ENCODE results near the gene GALNT16.

Gene GALNT16

GRCh38 chr14:69363964-69364363 lies 104.0 kb downstream of the GALNT16 start:
- TF ChIP-seq CTCF (conservative IDR thresholded peaks at IDR 0.05; ENCODE audit: low read length), result no peak
- no peak overlapping the region for H3K4me3 ChIP-seq (ENCODE audit: low read length)
- no peak for DNase-seq (ENCODE audit: low read depth)

GRCh38 chr14:69364378-69364777 lies 104.4 kb downstream of the GALNT16 start:
- TF ChIP-seq CTCF (conservative IDR thresholded peaks at IDR 0.05; ENCODE audit: low read length), result no peak
- DNase-seq (ENCODE audit: low read depth), result no peak
- no peak overlapping the region for H3K4me3 ChIP-seq (ENCODE audit: low read length)

GRCh38 chr14:69366069-69366468 lies 106.1 kb downstream of the GALNT16 start:
- TF ChIP-seq CTCF (conservative IDR thresholded peaks at IDR 0.05; ENCODE audit: low read length), result no peak
- no peak overlapping the region for H3K4me3 ChIP-seq (ENCODE audit: low read length)
- no peak for DNase-seq (ENCODE audit: low read depth)

GRCh38 chr14:69366761-69367160 lies 106.8 kb downstream of the GALNT16 start:
- TF ChIP-seq CTCF (conservative IDR thresholded peaks at IDR 0.05; ENCODE audit: low read length), result no peak
- H3K4me3 ChIP-seq (ENCODE audit: low read length), result no peak overlapping the region
- DNase-seq (ENCODE audit: low read depth), result no peak

DNA sequence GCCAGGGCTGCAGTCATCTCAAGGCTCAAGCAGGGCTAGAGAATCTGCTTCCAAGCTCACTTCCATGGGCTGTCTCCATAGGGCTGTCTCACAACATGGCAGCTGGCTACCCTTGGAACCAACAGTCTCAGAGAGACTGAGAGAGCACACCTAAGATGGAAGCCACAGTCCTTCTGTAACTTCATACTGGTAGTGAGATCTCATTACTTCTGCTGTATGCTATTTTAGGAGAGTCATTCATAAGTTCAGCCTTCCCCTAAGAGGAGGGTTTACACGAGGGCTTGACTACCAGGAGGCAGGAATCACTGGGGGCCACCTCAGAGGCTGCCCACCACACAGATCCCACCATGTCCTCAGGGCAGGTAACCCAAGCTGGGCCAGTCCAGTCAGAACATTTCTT lies 108.4 kb downstream of the GALNT16 start:
- no peak for TF ChIP-seq CTCF (conservative IDR thresholded peaks at IDR 0.05; ENCODE audit: low read length)
- DNase-seq (ENCODE audit: low read depth), result no peak
- H3K4me3 ChIP-seq (ENCODE audit: low read length), result no peak overlapping the region

DNA sequence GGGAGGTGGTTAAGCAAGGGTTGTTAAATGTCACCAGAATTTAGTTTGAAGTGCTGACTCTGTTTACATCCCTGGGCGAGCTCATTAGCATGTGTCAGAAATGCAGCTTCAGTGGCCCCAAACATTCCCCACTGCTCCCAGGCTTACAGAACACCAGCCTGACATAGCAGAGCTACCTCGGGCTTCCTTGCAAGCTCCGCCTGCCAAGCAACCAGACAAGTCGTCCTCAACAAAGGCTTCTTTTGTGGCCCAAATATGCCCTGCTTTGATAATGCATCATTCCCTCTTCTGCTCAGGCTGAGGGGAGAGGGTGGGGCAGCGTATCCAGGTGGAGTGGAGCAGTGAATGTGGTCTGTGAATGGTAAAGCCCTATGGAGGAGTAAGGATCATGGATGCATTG lies 110.1 kb downstream of the GALNT16 start:
- no peak for DNase-seq (ENCODE audit: low read depth)
- no peak for TF ChIP-seq CTCF (conservative IDR thresholded peaks at IDR 0.05; ENCODE audit: low read length)
- no peak overlapping the region for H3K4me3 ChIP-seq (ENCODE audit: low read length)

DNA sequence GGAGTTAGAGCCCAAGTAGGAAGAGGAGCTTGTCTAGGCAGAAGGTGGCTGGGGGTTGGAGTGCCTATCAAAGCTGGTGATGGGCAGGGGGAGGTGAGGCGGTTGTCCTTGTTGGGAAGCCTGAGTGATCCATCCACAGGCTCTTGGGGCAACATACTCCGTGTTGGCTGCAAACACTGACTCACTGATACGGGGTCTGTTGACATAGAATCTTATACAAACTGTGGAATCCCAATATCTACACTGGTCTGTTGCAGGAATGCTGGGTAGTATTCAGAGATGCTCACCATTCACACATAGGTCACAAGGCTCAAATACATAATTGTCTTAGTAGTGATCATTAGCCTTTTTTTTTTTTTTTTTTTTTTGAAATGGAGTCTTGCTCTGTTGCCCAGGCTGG lies 112.2 kb downstream of the GALNT16 start:
- H3K4me3 ChIP-seq (ENCODE audit: low read length), result no peak overlapping the region
- DNase-seq (ENCODE audit: low read depth), result no peak
- TF ChIP-seq CTCF (conservative IDR thresholded peaks at IDR 0.05; ENCODE audit: low read length), result no peak

Measured in AG10803 (cell line).